ENCODE results near the gene MED16.

The MED16 gene

GRCh38 chr19:936175-936546 is 43.2 kb upstream of the MED16 start:
- Histone ChIP-seq H2AFZ (ENCODE audit: low read length) (no peak overlapping the region), H3K9ac (ENCODE audit: low read length) (no peak overlapping the region), H3K27me3 (ENCODE audit: insufficient read depth, low read length) (peaks cover 29% of the 10 kb centered on the region; the same call in 1 of the 2 replicates), H3K36me3 (ENCODE audit: insufficient read depth, low read length) (no peaks in the 10 kb centered on the region), H3K4me1 (ENCODE audit: insufficient read depth, low read length, severe bottlenecking) (no peaks in the 10 kb centered on the region), H3K4me2 (ENCODE audit: low read length) (no peak overlapping the region), H3K79me2 (ENCODE audit: insufficient read depth, low read length) (no peaks in the 10 kb centered on the region), H3K9me3 (ENCODE audit: low read length) (0 out of 2 replicates have a peak, but pooled peaks cover 2% of the 10 kb centered on the region), H3K9me2 (ENCODE audit: low read depth, low read length) (no peaks in the 10 kb centered on the region), H3K4me3 (ENCODE audit: low read depth, low read length, poor library complexity, severe bottlenecking) (no peak overlapping the region), H3K27ac (ENCODE audit: low read depth, low read length, poor library complexity, severe bottlenecking) (no peak overlapping the region), H3F3A (ENCODE audit: insufficient read depth, low read length) (no peaks in the 10 kb centered on the region), H4K20me1 (ENCODE audit: insufficient read depth, low read length) (no peaks in the 10 kb centered on the region)
- TF ChIP-seq EZH2 (IDR thresholded peaks at IDR 0.05; ENCODE audit: borderline replicate concordance, low read length): no peak
- no peak for TF ChIP-seq CTCF (IDR thresholded peaks at IDR 0.05; ENCODE audit: low read length)

- Histone ChIP-seq H3K9me3 (ENCODE audit: low read length) (0 out of 2 replicates have a peak, but pooled peaks cover 2% of the 10 kb centered on the region), H3K27ac (ENCODE audit: low read depth, low read length, poor library complexity, severe bottlenecking) (no peak overlapping the region), H3K27me3 (ENCODE audit: insufficient read depth, low read length) (peaks cover 25% of the 10 kb centered on the region; the same call in 1 of the 2 replicates), H4K20me1 (ENCODE audit: insufficient read depth, low read length) (no peaks in the 10 kb centered on the region), H3K4me1 (ENCODE audit: insufficient read depth, low read length, severe bottlenecking) (no peaks in the 10 kb centered on the region), H3K4me2 (ENCODE audit: low read length) (no peak overlapping the region), H3K79me2 (ENCODE audit: insufficient read depth, low read length) (no peaks in the 10 kb centered on the region), H3F3A (ENCODE audit: insufficient read depth, low read length) (no peaks in the 10 kb centered on the region), H3K36me3 (ENCODE audit: insufficient read depth, low read length) (no peaks in the 10 kb centered on the region), H2AFZ (ENCODE audit: low read length) (no peak overlapping the region), H3K9me2 (ENCODE audit: low read depth, low read length) (no peaks in the 10 kb centered on the region), H3K9ac (ENCODE audit: low read length) (no peak overlapping the region), H3K4me3 (ENCODE audit: low read depth, low read length, poor library complexity, severe bottlenecking) (no peak overlapping the region)
- TF ChIP-seq EZH2 (IDR thresholded peaks at IDR 0.05; ENCODE audit: borderline replicate concordance, low read length) (no peak), CTCF (IDR thresholded peaks at IDR 0.05; ENCODE audit: low read length) (no peak)
Measured at GRCh38 chr19:934865-935479, 42.0 kb upstream of the MED16 start.

- no peak for TF ChIP-seq CTCF (IDR thresholded peaks at IDR 0.05; ENCODE audit: low read length)
- no peak for TF ChIP-seq EZH2 (IDR thresholded peaks at IDR 0.05; ENCODE audit: borderline replicate concordance, low read length)
- no peaks in the 10 kb centered on the region for H3K79me2 ChIP-seq (ENCODE audit: insufficient read depth, low read length)
- no peak overlapping the region for H3K4me3 ChIP-seq (ENCODE audit: low read depth, low read length, poor library complexity, severe bottlenecking)
- H3K4me1 ChIP-seq (ENCODE audit: insufficient read depth, low read length, severe bottlenecking): no peaks in the 10 kb centered on the region
- no peaks in the 10 kb centered on the region for H4K20me1 ChIP-seq (ENCODE audit: insufficient read depth, low read length)
- no peak overlapping the region for H3K27ac ChIP-seq (ENCODE audit: low read depth, low read length, poor library complexity, severe bottlenecking)
- H3K4me2 ChIP-seq (ENCODE audit: low read length): no peak overlapping the region
- no peaks in the 10 kb centered on the region for H3F3A ChIP-seq (ENCODE audit: insufficient read depth, low read length)
- H3K9me2 ChIP-seq (ENCODE audit: low read depth, low read length): no peaks in the 10 kb centered on the region
- peaks cover 19% of the 10 kb centered on the region for H3K27me3 ChIP-seq (ENCODE audit: insufficient read depth, low read length)
- no peak overlapping the region for H3K9ac ChIP-seq (ENCODE audit: low read length)
- H3K9me3 ChIP-seq (ENCODE audit: low read length): 0 out of 2 replicates have a peak, but pooled peaks cover 2% of the 10 kb centered on the region
- no peaks in the 10 kb centered on the region for H3K36me3 ChIP-seq (ENCODE audit: insufficient read depth, low read length)
- no peak overlapping the region for H2AFZ ChIP-seq (ENCODE audit: low read length)
Measured at GRCh38 chr19:934197-934840, 41.3 kb upstream of the MED16 start.
